ENCODE measurements around the gene CHCHD10.

DNA sequence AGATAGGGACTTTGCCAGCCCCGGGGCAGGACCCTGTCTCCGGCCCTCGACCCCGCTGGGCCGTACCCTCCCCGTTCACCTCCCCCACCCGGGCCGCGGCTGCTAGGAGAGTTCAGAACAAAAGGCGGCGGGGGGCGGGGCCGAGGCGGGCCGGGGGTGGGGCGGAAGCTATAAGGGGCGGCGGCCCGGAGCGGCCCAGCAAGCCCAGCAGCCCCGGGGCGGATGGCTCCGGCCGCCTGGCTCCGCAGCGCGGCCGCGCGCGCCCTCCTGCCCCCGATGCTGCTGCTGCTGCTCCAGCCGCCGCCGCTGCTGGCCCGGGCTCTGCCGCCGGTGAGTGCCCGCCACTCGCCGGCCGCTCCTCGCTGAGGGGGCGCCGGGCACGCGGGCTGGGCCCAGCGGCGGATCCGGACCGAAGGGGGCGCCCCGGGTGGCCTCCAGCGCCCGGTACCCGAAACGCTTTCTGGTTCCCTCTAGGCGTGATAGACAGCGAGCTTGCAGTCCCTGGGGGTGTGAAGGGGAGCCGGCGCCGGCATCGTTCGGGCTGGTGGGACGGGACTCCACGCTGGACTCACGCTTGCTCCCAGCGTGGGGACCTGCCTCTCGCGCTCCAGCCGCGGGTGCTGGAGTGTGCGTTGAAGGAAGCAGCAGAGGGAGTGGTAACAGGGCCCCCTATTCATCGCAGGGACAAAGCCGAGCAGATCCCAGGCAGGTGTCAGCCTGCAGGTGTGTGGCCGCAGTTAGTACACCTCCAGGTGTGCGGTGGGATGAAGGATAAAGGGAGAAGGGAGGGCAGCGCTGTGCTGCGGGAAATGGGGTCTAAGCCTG is 5.1 kb upstream of the CHCHD10 start, which contains the start of gene MMP11:
- no peak for TF ChIP-seq POLR2AphosphoS5 (IDR thresholded peaks at IDR 0.05; ENCODE audit: borderline replicate concordance, low read depth, low read length)
- no peak for TF ChIP-seq EZH2 (IDR thresholded peaks at IDR 0.05)
